ENCODE measurements around the gene ZAP70. TPM values are rescaled to one million over a fixed set of nuclear protein-coding genes. Genes with fewer than 3 reads are reported as not detected.

ZAP70 gene
- total RNA-seq, 4 donors from 2014 or later, result 2.6 to 16.1 (median 12.0) TPM

DNA sequence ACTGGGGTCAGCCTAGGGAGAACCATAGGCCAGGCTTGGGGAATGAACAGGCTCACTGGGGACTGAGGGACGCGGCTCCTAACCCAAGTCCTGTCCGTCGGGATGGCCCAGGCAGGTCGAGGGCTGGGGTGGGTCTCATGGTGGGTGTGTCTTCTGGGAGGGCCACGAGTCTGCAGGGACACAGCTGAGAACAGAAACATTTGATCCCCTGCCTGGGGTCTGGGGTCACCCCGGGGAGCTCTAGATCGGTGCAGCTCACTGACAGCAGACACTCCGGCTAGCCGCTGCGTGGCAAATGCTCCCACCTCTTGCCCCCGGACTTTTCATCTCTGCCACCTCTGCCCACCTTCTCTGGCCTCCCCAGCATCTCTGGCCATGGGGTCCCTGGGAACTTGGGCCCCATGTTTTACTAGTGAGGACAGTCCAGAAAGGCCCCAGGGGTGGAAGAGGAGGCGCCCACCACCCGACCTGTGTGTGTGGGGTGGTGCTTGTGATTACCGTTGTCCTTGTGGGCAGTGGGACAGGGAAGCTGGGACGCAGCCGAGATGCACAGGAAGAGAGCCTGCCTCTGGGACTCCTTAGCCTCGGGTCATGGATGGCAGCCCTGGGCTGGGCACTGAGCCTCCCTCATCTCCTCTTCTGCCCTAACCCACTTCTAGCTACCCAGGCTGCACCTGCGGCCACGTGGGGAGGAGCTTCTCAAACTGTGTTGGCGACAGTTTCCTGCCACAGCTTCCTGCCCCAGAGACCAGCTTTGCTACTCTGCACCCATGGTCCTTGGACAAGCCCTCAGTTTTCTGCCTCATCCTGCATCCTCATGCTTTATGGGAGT, 4.9 kb downstream of the ZAP70 start:
- Histone ChIP-seq H3K36me3 (no peaks in the 10 kb centered on the region), H3K27me3 (no peaks in the 10 kb centered on the region), H3K9me3 (no peaks in the 10 kb centered on the region), H3K4me1 (no peaks in the 10 kb centered on the region), H3K4me3 (peak overlapping the region in 1 of 4 donors; percentile 4), H3K27ac (peak overlapping the region in 1 of 4 donors; percentile 21)
- TF ChIP-seq, protein P1, sequence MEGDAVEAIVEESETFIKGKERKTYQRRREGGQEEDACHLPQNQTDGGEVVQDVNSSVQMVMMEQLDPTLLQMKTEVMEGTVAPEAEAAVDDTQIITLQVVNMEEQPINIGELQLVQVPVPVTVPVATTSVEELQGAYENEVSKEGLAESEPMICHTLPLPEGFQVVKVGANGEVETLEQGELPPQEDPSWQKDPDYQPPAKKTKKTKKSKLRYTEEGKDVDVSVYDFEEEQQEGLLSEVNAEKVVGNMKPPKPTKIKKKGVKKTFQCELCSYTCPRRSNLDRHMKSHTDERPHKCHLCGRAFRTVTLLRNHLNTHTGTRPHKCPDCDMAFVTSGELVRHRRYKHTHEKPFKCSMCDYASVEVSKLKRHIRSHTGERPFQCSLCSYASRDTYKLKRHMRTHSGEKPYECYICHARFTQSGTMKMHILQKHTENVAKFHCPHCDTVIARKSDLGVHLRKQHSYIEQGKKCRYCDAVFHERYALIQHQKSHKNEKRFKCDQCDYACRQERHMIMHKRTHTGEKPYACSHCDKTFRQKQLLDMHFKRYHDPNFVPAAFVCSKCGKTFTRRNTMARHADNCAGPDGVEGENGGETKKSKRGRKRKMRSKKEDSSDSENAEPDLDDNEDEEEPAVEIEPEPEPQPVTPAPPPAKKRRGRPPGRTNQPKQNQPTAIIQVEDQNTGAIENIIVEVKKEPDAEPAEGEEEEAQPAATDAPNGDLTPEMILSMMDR (IDR thresholded peaks at IDR 0.05), result no peak
- TF ChIP-seq EP300 (IDR thresholded peaks at IDR 0.05; ENCODE audit: low read depth) (no peak), POLR2A (IDR thresholded peaks at IDR 0.05) (no peak), POLR2AphosphoS5 (IDR thresholded peaks at IDR 0.05) (no peak)
- in situ Hi-C loops (cut with MboI; ENCODE audit: low pct_ligation_motif_present in 1 of 4, low pct_unique_long_range_greater_than_20kb in 1 of 4, low sequenced_read_pairs in 3 of 4) (no loop called here), intact Hi-C loops (cut with DNase I; ENCODE audit: low total_unique reads) (no loop called here)
- WGBS, 2 donors (ENCODE audit: low coverage in 1 of 2), result 78% methylated on average over 21 of the region's 21 CpGs; no CpG with 5 or more reads in 1 of the 2 donors
- DNase-seq, result peak; percentile 58

DNA sequence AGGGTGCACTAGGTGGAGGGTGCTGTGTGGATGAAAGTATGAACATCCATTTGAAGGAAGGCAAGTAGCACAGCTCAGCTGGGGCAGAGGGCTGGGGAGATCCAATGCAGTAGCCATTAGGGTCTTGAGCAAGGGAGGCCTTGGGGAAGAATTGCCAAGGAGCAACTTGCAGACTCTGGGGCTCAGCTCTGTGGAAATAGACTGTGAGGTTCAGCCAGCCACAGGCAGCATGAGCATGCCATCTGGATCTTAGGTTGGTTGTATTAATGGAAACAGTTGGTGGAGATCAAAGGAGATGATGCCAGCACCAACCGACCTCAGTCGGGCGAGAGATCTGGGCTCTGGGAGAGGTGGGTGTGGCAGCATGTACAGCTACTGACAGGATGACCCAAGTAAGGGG, 5.6 kb downstream of the ZAP70 start:
- TF ChIP-seq POLR2A (IDR thresholded peaks at IDR 0.05), result no peak
- TF ChIP-seq POLR2AphosphoS5 (IDR thresholded peaks at IDR 0.05), result no peak
- TF ChIP-seq, protein P1 (IDR thresholded peaks at IDR 0.05), result no peak
- no peak for TF ChIP-seq EP300 (IDR thresholded peaks at IDR 0.05; ENCODE audit: low read depth)
- in situ Hi-C loops (cut with MboI; ENCODE audit: low pct_ligation_motif_present in 1 of 4, low pct_unique_long_range_greater_than_20kb in 1 of 4, low sequenced_read_pairs in 3 of 4), result no loop called here
- Histone ChIP-seq H3K4me1 (no peaks in the 10 kb centered on the region), H3K36me3 (no peaks in the 10 kb centered on the region), H3K9me3 (no peaks in the 10 kb centered on the region), H3K27me3 (no peaks in the 10 kb centered on the region), H3K4me3 (no peak overlapping the region), H3K27ac (no peak overlapping the region)
- 35% methylated on average over 3 of the region's 3 CpGs; no CpG with 5 or more reads in 1 of the 2 donors for WGBS, 2 donors (ENCODE audit: low coverage in 1 of 2)
- intact Hi-C loops (cut with DNase I; ENCODE audit: low total_unique reads), result no loop called here
- no peak for DNase-seq

DNA sequence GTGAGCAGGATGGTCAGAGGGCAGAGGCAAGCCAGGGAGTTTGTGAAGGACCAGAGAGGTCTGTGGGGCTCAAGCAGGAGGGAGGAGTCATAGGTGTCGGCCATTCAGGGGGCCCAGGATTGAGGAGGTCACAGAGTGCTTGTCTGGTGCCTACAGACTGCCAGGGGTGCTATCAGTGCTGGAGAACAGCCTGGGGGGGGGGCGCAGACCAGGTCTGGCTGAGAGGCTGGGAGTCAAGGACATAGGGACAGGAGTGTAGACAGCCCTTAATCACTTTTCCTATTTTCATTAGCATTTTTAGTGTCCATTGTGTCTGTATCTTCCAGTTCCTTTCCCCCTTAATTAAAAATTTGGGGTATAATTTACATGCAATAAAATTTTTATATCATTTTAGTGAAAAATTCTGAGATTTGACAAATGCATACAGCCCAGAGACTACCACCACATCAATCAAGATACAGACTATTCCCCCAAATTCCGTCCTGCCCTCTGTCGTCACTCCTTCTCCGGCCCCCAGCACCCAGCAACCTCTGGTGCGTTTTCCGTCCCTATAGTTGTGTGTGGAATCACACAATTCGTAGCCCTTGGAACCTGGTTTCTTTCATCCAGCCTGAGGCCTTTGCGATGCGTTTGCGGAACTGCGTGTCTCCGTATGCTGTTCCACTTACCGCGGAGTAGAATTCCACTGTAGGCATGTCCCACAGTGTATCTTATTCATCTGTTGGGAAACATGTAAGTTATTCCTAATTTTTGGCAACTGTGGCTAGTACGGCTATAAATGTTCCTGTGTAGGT, 6.2 kb downstream of the ZAP70 start:
- no peaks in the 10 kb centered on the region for H3K36me3 ChIP-seq
- no peak for DNase-seq
- no peaks in the 10 kb centered on the region for H3K4me1 ChIP-seq
- H3K9me3 ChIP-seq, result no peaks in the 10 kb centered on the region
- H3K4me3 ChIP-seq, result no peak overlapping the region
- H3K27ac ChIP-seq, result no peak overlapping the region
- no peaks in the 10 kb centered on the region for H3K27me3 ChIP-seq
- TF ChIP-seq POLR2A (IDR thresholded peaks at IDR 0.05) (no peak), EP300 (IDR thresholded peaks at IDR 0.05; ENCODE audit: low read depth) (no peak), POLR2AphosphoS5 (IDR thresholded peaks at IDR 0.05) (no peak)
- TF ChIP-seq, protein P1 (IDR thresholded peaks at IDR 0.05), result no peak
- 94 to 95% methylated on average over 6 to 16 of the region's 16 CpGs for WGBS, 2 donors (ENCODE audit: low coverage in 1 of 2)
- intact Hi-C loops (cut with DNase I; ENCODE audit: low total_unique reads), result no loop called here
- in situ Hi-C loops (cut with MboI; ENCODE audit: low pct_ligation_motif_present in 1 of 4, low pct_unique_long_range_greater_than_20kb in 1 of 4, low sequenced_read_pairs in 3 of 4), result no loop called here

DNA sequence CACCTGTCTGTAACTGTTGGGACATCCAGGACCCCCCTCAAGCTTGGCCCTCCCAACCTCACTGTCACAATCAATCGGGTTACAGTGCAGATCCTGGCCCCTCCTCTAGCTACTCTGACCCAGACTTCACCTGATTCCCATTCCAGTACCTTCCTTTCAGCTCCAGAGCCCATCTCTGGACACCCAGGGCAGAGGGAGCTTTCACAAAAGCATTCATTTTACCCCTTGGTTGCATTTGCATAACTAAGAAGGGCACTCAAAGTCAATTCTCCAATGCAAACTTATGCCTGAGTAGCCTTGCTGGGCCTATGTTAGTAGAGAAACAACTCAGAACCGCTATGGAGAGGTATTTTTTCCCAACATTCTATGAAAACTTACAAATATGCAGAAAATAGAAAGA, 7.4 kb downstream of the ZAP70 start:
- in situ Hi-C loops (cut with MboI; ENCODE audit: low pct_ligation_motif_present in 1 of 4, low pct_unique_long_range_greater_than_20kb in 1 of 4, low sequenced_read_pairs in 3 of 4), result no loop called here
- Histone ChIP-seq H3K27me3 (no peaks in the 10 kb centered on the region), H3K4me1 (no peaks in the 10 kb centered on the region), H3K36me3 (no peaks in the 10 kb centered on the region), H3K4me3 (no peak overlapping the region), H3K27ac (no peak overlapping the region), H3K9me3 (no peaks in the 10 kb centered on the region)
- TF ChIP-seq EP300 (IDR thresholded peaks at IDR 0.05; ENCODE audit: low read depth) (no peak), POLR2A (IDR thresholded peaks at IDR 0.05) (no peak), POLR2AphosphoS5 (IDR thresholded peaks at IDR 0.05) (no peak)
- 78 to 83% methylated on average over 1 to 2 of the region's 2 CpGs for WGBS, 2 donors (ENCODE audit: low coverage in 1 of 2)
- DNase-seq, result no peak
- intact Hi-C loops (cut with DNase I; ENCODE audit: low total_unique reads), result no loop called here

Measured in transverse colon (tissue), 4 donors.